ENCODE measurements around the gene MRPS27. TPM values are rescaled to one million over a fixed set of nuclear protein-coding genes. Genes with fewer than 3 reads are reported as not detected.

MRPS27 gene
- total and polyA plus RNA-seq, 2 of the 13 experiments (the other 11 are each of a cell fraction or from before 2014, with no cell fraction given), result 71.8 to 115 TPM

GRCh38 chr5:72179028-72179815, 140.8 kb downstream of the MRPS27 start (continued):
- TF ChIP-seq JDP2 (CRISPR knock-in tag; IDR thresholded peaks at IDR 0.05; ENCODE audit: borderline replicate concordance), result no peak
- no peak for TF ChIP-seq ZNF775 (CRISPR knock-in tag; IDR thresholded peaks at IDR 0.05; ENCODE audit: borderline replicate concordance)

- H3K4me3 ChIP-seq (replicated peaks in 1 of 3; ENCODE audit: insufficient read depth in 1 of 3, low read depth in 2 of 3, low read length in 3 of 3), result no peak overlapping the region
- no TSS peak for BruUV-seq (replicated peaks)
- FAIRE-seq, result no peak
- H3K27ac ChIP-seq (ENCODE audit: extremely low read length, insufficient read depth, low read length), result no peak overlapping the region
- H4K20me1 ChIP-seq (ENCODE audit: insufficient read depth, low read length), result no peaks in the 10 kb centered on the region
- H3K79me2 ChIP-seq (ENCODE audit: insufficient read depth, low read length), result no peaks in the 10 kb centered on the region
- no peak overlapping the region for H3K4me2 ChIP-seq (ENCODE audit: low read depth, low read length)
- no peaks in the 10 kb centered on the region for H3K9me3 ChIP-seq (ENCODE audit: low read length)
- H3K36me3 ChIP-seq (replicated peaks in 1 of 2; ENCODE audit: control insufficient read depth in 1 of 2, insufficient read depth in 2 of 2, low read length in 2 of 2), result no peaks in the 10 kb centered on the region
- ATAC-seq, result no peak
- no peaks in the 10 kb centered on the region for H3K27me3 ChIP-seq (ENCODE audit: control insufficient read depth in 1 of 2, insufficient read depth in 2 of 2, low read length in 2 of 2)
- no peak overlapping the region for H3K9ac ChIP-seq (ENCODE audit: insufficient read depth, low read depth, low read length)
- no peaks in the 10 kb centered on the region for H3K4me1 ChIP-seq (ENCODE audit: insufficient read depth, low read length)
- DNase-seq (ENCODE audit: low spot score), result no peak
- ChIA-PET CTCF (ENCODE audit: low intra/inter-chr PET ratio, low total read pairs) (no interaction called here), POLR2A (no interaction called here)
- in situ Hi-C loops (cut with HindIII; ENCODE audit: extremely low pct_ligation_motif_present, low pct_unique_long_range_greater_than_20kb) (no loop called here), intact Hi-C loops (cut with micrococcal nuclease; ENCODE audit: unreplicated experiment) (loop anchor here (5.0 kb wide), 1 partner anchor 510 kb away; no protein-coding TSS in a partner anchor)
- H2AFZ ChIP-seq (ENCODE audit: low read length), result no peak overlapping the region
- TF ChIP-seq CENPX (CRISPR knock-in tag; IDR thresholded peaks at IDR 0.05), result no peak
- no peak for TF ChIP-seq ZNF598 (CRISPR knock-in tag; IDR thresholded peaks at IDR 0.05; ENCODE audit: borderline replicate concordance)
- no peak for TF ChIP-seq MTA3 (CRISPR knock-in tag; IDR thresholded peaks at IDR 0.05)
- TF ChIP-seq FOXA1 (IDR thresholded peaks at IDR 0.05), result no peak
- no peak for TF ChIP-seq FOXA1 (CRISPR knock-in tag; IDR thresholded peaks at IDR 0.05)
- TF ChIP-seq SP140L (CRISPR knock-in tag; IDR thresholded peaks at IDR 0.05; ENCODE audit: borderline replicate concordance), result no peak
- TF ChIP-seq ZNF850 (CRISPR knock-in tag; conservative IDR thresholded peaks at IDR 0.05), result no peak
- no peak for TF ChIP-seq MXD1 (CRISPR knock-in tag; IDR thresholded peaks at IDR 0.05)
- TF ChIP-seq GFI1 (CRISPR knock-in tag; IDR thresholded peaks at IDR 0.05; ENCODE audit: borderline replicate concordance), result no peak
- no peak for TF ChIP-seq NFYB (CRISPR knock-in tag; IDR thresholded peaks at IDR 0.05)
- TF ChIP-seq ZNF460 (CRISPR knock-in tag; IDR thresholded peaks at IDR 0.05; ENCODE audit: borderline replicate concordance), result no peak
- no peak for TF ChIP-seq ZNF232 (CRISPR knock-in tag; IDR thresholded peaks at IDR 0.05; ENCODE audit: borderline replicate concordance)
- TF ChIP-seq POLR2G (IDR thresholded peaks at IDR 0.05; ENCODE audit: low read depth, low read length), result no peak
- no peak for TF ChIP-seq ZMYM4 (CRISPR knock-in tag; IDR thresholded peaks at IDR 0.05)
- no peak for TF ChIP-seq HMG20A (CRISPR knock-in tag; IDR thresholded peaks at IDR 0.05; ENCODE audit: borderline replicate concordance)
- no peak for TF ChIP-seq ZBTB34 (CRISPR knock-in tag; IDR thresholded peaks at IDR 0.05)
- TF ChIP-seq PATZ1 (CRISPR knock-in tag; IDR thresholded peaks at IDR 0.05), result no peak
- WGBS (ENCODE audit: low lambda C conversion rate), result 71% methylated on average over 3 of the region's 3 CpGs
Measured at GRCh38 chr5:72177538-72177937, 142.5 kb downstream of the MRPS27 start.

Data from HepG2 (cell line).